Astrocyte (in vitro differentiated cells and primary cell): ENCODE results near the gene GALNT18. TPM values are rescaled to one million over a fixed set of nuclear protein-coding genes. Genes with fewer than 3 reads are reported as not detected.

Experiments
- DNase-seq: peaks from one replicate; pipeline ENCODE4 v3.0.0-alpha.2; 2010; ENCODE audit warnings: low read depth
- FAIRE-seq: peaks from 2 replicates; lab custom pipeline; 2011; peaks lifted over from hg19 to GRCh38; lab: Jason Lieb, UNC
- H2AFZ ChIP-seq: 2 replicates; pipeline ENCODE4 v1.6.0; 2012; ENCODE audit warnings: low read depth, low read length, inconsistent platforms
- H3K27ac ChIP-seq: 2 replicates; pipeline ENCODE4 v1.5.1; 2011; ENCODE audit warnings: low read depth, low read length, inconsistent platforms
- H3K27me3 ChIP-seq: 2 replicates; pipeline ENCODE4 v1.6.0; 2011; ENCODE audit warnings: low read length, inconsistent platforms; ENCODE audit not compliant: insufficient read depth
- H3K36me3 ChIP-seq: 2 replicates; pipeline ENCODE4 v1.5.1; 2011; ENCODE audit warnings: low read length, inconsistent platforms; ENCODE audit not compliant: insufficient read depth
- H3K4me1 ChIP-seq: 2 replicates; pipeline ENCODE4 v1.5.1; 2011; ENCODE audit warnings: low read length, inconsistent platforms; ENCODE audit not compliant: insufficient read depth
- H3K4me2 ChIP-seq: 2 replicates; pipeline ENCODE4 v1.6.0; 2012; ENCODE audit warnings: low read length, inconsistent platforms
- H3K4me3 ChIP-seq: 2 replicates; pipeline ENCODE4 v1.5.1; 2011; ENCODE audit warnings: low read depth, mild to moderate bottlenecking, low read length, inconsistent platforms; ENCODE audit not compliant: insufficient read depth
- H3K79me2 ChIP-seq: 2 replicates; pipeline ENCODE4 v1.6.0; 2012; ENCODE audit warnings: mild to moderate bottlenecking, low read length, inconsistent platforms; ENCODE audit not compliant: insufficient read depth
- H3K9ac ChIP-seq: 2 replicates; pipeline ENCODE4 v1.6.0; 2012; ENCODE audit warnings: mild to moderate bottlenecking, low read length, inconsistent platforms
- H3K9me3 ChIP-seq: 2 replicates; pipeline ENCODE4 v1.5.1; 2012; ENCODE audit warnings: low read depth, mild to moderate bottlenecking, low read length, inconsistent platforms; ENCODE audit not compliant: insufficient read depth
- H4K20me1 ChIP-seq: 2 replicates; pipeline ENCODE4 v1.6.0; 2012; ENCODE audit warnings: low read length, inconsistent platforms; ENCODE audit not compliant: insufficient read depth
- H3K27ac Mint-ChIP-seq: one replicate; pipeline ENCODE4 v1.8.0; 2021; ENCODE audit warnings: mild to moderate bottlenecking, mixed read lengths; ENCODE audit not compliant: unreplicated experiment
- H3K27me3 Mint-ChIP-seq: one replicate; pipeline ENCODE4 v1.8.0; 2021; ENCODE audit warnings: low read depth, mixed read lengths; ENCODE audit not compliant: unreplicated experiment
- H3K36me3 Mint-ChIP-seq: one replicate; pipeline ENCODE4 v1.8.0; 2021; ENCODE audit warnings: low read depth, mixed read lengths; ENCODE audit not compliant: unreplicated experiment
- H3K4me1 Mint-ChIP-seq: one replicate; pipeline ENCODE4 v1.8.0; 2021; ENCODE audit warnings: low read depth, mixed read lengths; ENCODE audit not compliant: unreplicated experiment
- H3K4me3 Mint-ChIP-seq: one replicate; pipeline ENCODE4 v1.8.0; 2021; ENCODE audit warnings: mild to moderate bottlenecking, moderate library complexity, mixed read lengths; ENCODE audit not compliant: unreplicated experiment
- H3K9me3 Mint-ChIP-seq: one replicate; pipeline ENCODE4 v1.8.0; 2021; ENCODE audit warnings: mild to moderate bottlenecking, mixed read lengths; ENCODE audit not compliant: unreplicated experiment
- CTCF ChIP-seq: IDR thresholded peaks from 2 replicates; pipeline ENCODE4 v1.5.1; 2011; ENCODE audit warnings: low read depth, mild to moderate bottlenecking, inconsistent platforms, low read length, moderate library complexity; ENCODE audit not compliant: insufficient read depth
- EZH2 ChIP-seq: IDR thresholded peaks from 2 replicates; pipeline ENCODE4 v1.6.1; 2012; ENCODE audit warnings: mild to moderate bottlenecking, low read length, inconsistent platforms; ENCODE audit not compliant: insufficient read depth
- total RNA-seq: library from RNA; stranded (reverse); gene quantifications from 2 replicates; pipeline ENCODE4 v1.2.1, GENCODE V29; 2021

Gene GALNT18
- total RNA-seq, 1 donor from 2014 or later = 6.5 TPM

GRCh38 chr11:11383995-11384394, 237.8 kb downstream of the GALNT18 start:
- Histone ChIP-seq H3K79me2 (no peaks in the 10 kb centered on the region), H3K4me2 (no peak overlapping the region), H4K20me1 (no peaks in the 10 kb centered on the region), H3K4me1 (no peaks in the 10 kb centered on the region), H3K27ac (no peak overlapping the region), H3K27me3 (peaks cover 17% of the 10 kb centered on the region), H3K9me3 (no peaks in the 10 kb centered on the region), H2AFZ (no peak overlapping the region), H3K4me3 (no peak overlapping the region), H3K36me3 (no peaks in the 10 kb centered on the region), H3K9ac (no peak overlapping the region)
- no peak for TF ChIP-seq CTCF
- no peak overlapping the region for H3K27ac Mint-ChIP-seq
- no peaks in the 10 kb centered on the region for H3K4me1 Mint-ChIP-seq
- FAIRE-seq (no peak), DNase-seq (no peak)
- no peaks in the 10 kb centered on the region for H3K9me3 Mint-ChIP-seq
- H3K4me3 Mint-ChIP-seq = no peak overlapping the region
- peaks cover 7% of the 10 kb centered on the region for H3K27me3 Mint-ChIP-seq
- no peaks in the 10 kb centered on the region for H3K36me3 Mint-ChIP-seq

- Mint-ChIP-seq H3K4me1 (no peaks in the 10 kb centered on the region), H3K27me3 (peaks cover 11% of the 10 kb centered on the region), H3K4me3 (no peak overlapping the region), H3K36me3 (no peaks in the 10 kb centered on the region), H3K9me3 (no peaks in the 10 kb centered on the region), H3K27ac (no peak overlapping the region)
- no peaks in the 10 kb centered on the region for H4K20me1 ChIP-seq
- DNase-seq (no peak), FAIRE-seq (no peak)
- H3K27me3 ChIP-seq = peaks cover 10% of the 10 kb centered on the region
- no peaks in the 10 kb centered on the region for H3K4me1 ChIP-seq
- no peaks in the 10 kb centered on the region for H3K36me3 ChIP-seq
- no peaks in the 10 kb centered on the region for H3K79me2 ChIP-seq
- H2AFZ ChIP-seq = no peak overlapping the region
- H3K9ac ChIP-seq = no peak overlapping the region
- no peak overlapping the region for H3K4me2 ChIP-seq
- TF ChIP-seq CTCF (no peak), EZH2 (no peak)
- H3K9me3 ChIP-seq = no peaks in the 10 kb centered on the region
- H3K4me3 ChIP-seq = no peak overlapping the region
- H3K27ac ChIP-seq = no peak overlapping the region
Measured at GRCh38 chr11:11382858-11383532, 238.8 kb downstream of the GALNT18 start.

- H3K4me3 Mint-ChIP-seq = no peak overlapping the region
- no peaks in the 10 kb centered on the region for H3K4me1 Mint-ChIP-seq
- peaks cover 17% of the 10 kb centered on the region for H3K27me3 Mint-ChIP-seq
- Histone ChIP-seq H3K27ac (no peak overlapping the region), H3K9me3 (no peaks in the 10 kb centered on the region), H3K4me1 (no peaks in the 10 kb centered on the region), H3K4me3 (no peak overlapping the region), H2AFZ (no peak overlapping the region), H3K36me3 (no peaks in the 10 kb centered on the region), H3K9ac (no peak overlapping the region), H4K20me1 (no peaks in the 10 kb centered on the region), H3K79me2 (no peaks in the 10 kb centered on the region), H3K27me3 (peaks cover 15% of the 10 kb centered on the region), H3K4me2 (no peak overlapping the region)
- no peak for FAIRE-seq
- DNase-seq = no peak
- no peaks in the 10 kb centered on the region for H3K9me3 Mint-ChIP-seq
- TF ChIP-seq CTCF (no peak), EZH2 (no peak)
- H3K36me3 Mint-ChIP-seq = peaks cover 2% of the 10 kb centered on the region
- no peak overlapping the region for H3K27ac Mint-ChIP-seq
Measured at GRCh38 chr11:11381471-11382105, 240.2 kb downstream of the GALNT18 start.
